Osteoblast (primary cell): ENCODE results near the gene FICD. TPM values are rescaled to one million over a fixed set of nuclear protein-coding genes. Genes with fewer than 3 reads are reported as not detected.

Experiments used
- DNase-seq: peaks from one replicate; pipeline ENCODE4 v3.0.0; 2011; ENCODE audit warnings: low spot score, mixed read lengths; ENCODE audit not compliant: insufficient read length; ENCODE audit errors: missing footprints
- H2AFZ ChIP-seq: 2 replicates; pipeline ENCODE4 v1.6.0; 2011; ENCODE audit warnings: mild to moderate bottlenecking, low read length
- H3K27ac ChIP-seq: 2 replicates; pipeline ENCODE4 v1.5.1; 2011; ENCODE audit warnings: mild to moderate bottlenecking, low read depth, low read length, moderate library complexity
- H3K27me3 ChIP-seq: 2 replicates; pipeline ENCODE4 v1.6.0; 2012; ENCODE audit warnings: mild to moderate bottlenecking, control low read depth, inconsistent platforms, low read length, moderate library complexity; ENCODE audit not compliant: insufficient read depth
- H3K36me3 ChIP-seq: 2 replicates; pipeline ENCODE4 v1.5.1; 2011; ENCODE audit warnings: mild to moderate bottlenecking, low read length, control low read depth, moderate library complexity; ENCODE audit not compliant: insufficient read depth
- H3K4me1 ChIP-seq: 2 replicates; pipeline ENCODE4 v1.5.1; 2011; ENCODE audit warnings: mild to moderate bottlenecking, low read length, control low read depth, moderate library complexity; ENCODE audit not compliant: insufficient read depth
- H3K4me2 ChIP-seq: 2 replicates; pipeline ENCODE4 v1.6.0; 2011; ENCODE audit warnings: mild to moderate bottlenecking, low read length; ENCODE audit not compliant: insufficient read depth
- H3K4me3 ChIP-seq: fragments of 200-600 bp; sonication (generic); 3 replicates; pipeline ENCODE4 v1.5.1; 2012; ENCODE audit warnings: mild to moderate bottlenecking, low read length, inconsistent platforms; ENCODE audit not compliant: insufficient read depth
- H3K79me2 ChIP-seq: 2 replicates; pipeline ENCODE4 v1.6.0; 2012; ENCODE audit warnings: mild to moderate bottlenecking, low read length, control low read depth, inconsistent platforms; ENCODE audit not compliant: insufficient read depth
- H3K9me3 ChIP-seq: 2 replicates; pipeline ENCODE4 v1.5.1; 2011; ENCODE audit warnings: low read depth, low read length, control low read depth
- H4K20me1 ChIP-seq: 2 replicates; pipeline ENCODE4 v1.6.0; 2012; ENCODE audit warnings: mild to moderate bottlenecking, low read length, control low read depth; ENCODE audit not compliant: insufficient read depth
- CTCF ChIP-seq: IDR thresholded peaks from 2 replicates; pipeline ENCODE4 v1.5.1; 2011; ENCODE audit warnings: mild to moderate bottlenecking, low read depth, low read length, moderate library complexity; ENCODE audit errors: extremely low read depth
- total RNA-seq: library from RNA; depleted of rRNA; stranded (reverse); fragments of >200 nt; gene quantifications from 2 replicates; pipeline ENCODE4 v1.2.3, GENCODE V29; 2012

FICD gene
- total RNA-seq, 1 donor = 5.4 TPM

GRCh38 chr12:108538146-108538545 lies 23.1 kb downstream of the FICD start:
- H3K9me3 ChIP-seq = no peaks in the 10 kb centered on the region
- no peak overlapping the region for H3K4me2 ChIP-seq
- H3K4me1 ChIP-seq = no peaks in the 10 kb centered on the region
- TF ChIP-seq CTCF = no peak
- H3K27ac ChIP-seq = no peak overlapping the region
- peaks cover 51% of the 10 kb centered on the region for H3K79me2 ChIP-seq
- H3K27me3 ChIP-seq = no peaks in the 10 kb centered on the region
- H3K4me3 ChIP-seq = no peak overlapping the region
- no peaks in the 10 kb centered on the region for H4K20me1 ChIP-seq
- peaks cover 49% of the 10 kb centered on the region for H3K36me3 ChIP-seq
- DNase-seq = no peak
- no peak overlapping the region for H2AFZ ChIP-seq

- peaks cover 55% of the 10 kb centered on the region for H3K36me3 ChIP-seq
- no peaks in the 10 kb centered on the region for H4K20me1 ChIP-seq
Observed at GRCh38 chr12:108538616-108539195, 23.6 kb downstream of the FICD start.

GRCh38 chr12:108542320-108542719 lies 27.2 kb downstream of the FICD start:
- H2AFZ ChIP-seq = no peak overlapping the region
- TF ChIP-seq CTCF = no peak
- H3K4me3 ChIP-seq = no peak overlapping the region
- H3K9me3 ChIP-seq = no peaks in the 10 kb centered on the region
- peaks cover 54% of the 10 kb centered on the region for H3K36me3 ChIP-seq
- no peak overlapping the region for H3K27ac ChIP-seq
- no peak overlapping the region for H3K4me2 ChIP-seq
- peaks cover 4% of the 10 kb centered on the region for H4K20me1 ChIP-seq
- peaks cover 67% of the 10 kb centered on the region for H3K79me2 ChIP-seq
- H3K4me1 ChIP-seq = no peaks in the 10 kb centered on the region
- H3K27me3 ChIP-seq = no peaks in the 10 kb centered on the region
- DNase-seq = no peak

More at GRCh38 chr12:108538616-108539195, 23.6 kb downstream of the FICD start:
- Histone ChIP-seq H3K27ac (no peak overlapping the region), H3K9me3 (no peaks in the 10 kb centered on the region), H2AFZ (no peak overlapping the region), H3K27me3 (no peaks in the 10 kb centered on the region), H3K4me2 (no peak overlapping the region), H3K4me3 (no peak overlapping the region), H3K79me2 (peaks cover 57% of the 10 kb centered on the region), H3K4me1 (no peaks in the 10 kb centered on the region)
- TF ChIP-seq CTCF = no peak
- DNase-seq = no peak

GRCh38 chr12:108543652-108544051 lies 28.6 kb downstream of the FICD start:
- Histone ChIP-seq H3K27me3 (no peaks in the 10 kb centered on the region), H3K4me1 (no peaks in the 10 kb centered on the region), H3K4me2 (no peak overlapping the region), H3K27ac (no peak overlapping the region), H3K36me3 (peaks cover 58% of the 10 kb centered on the region), H3K9me3 (no peaks in the 10 kb centered on the region), H2AFZ (no peak overlapping the region), H3K79me2 (peaks cover 69% of the 10 kb centered on the region), H3K4me3 (no peak overlapping the region), H4K20me1 (peaks cover 11% of the 10 kb centered on the region)
- no peak for TF ChIP-seq CTCF
- DNase-seq = no peak
